H1 (cell line): ENCODE data around the gene SRGAP3. TPM values are rescaled to one million over a fixed set of nuclear protein-coding genes. Genes with fewer than 3 reads are reported as not detected.

Experiments used
- CTCF ChIA-PET: fragments of 300-600 bp; sonication (Branson Sonifier 250); formaldehyde crosslinking; loops from one replicate; lab custom pipeline; 2021; ENCODE audit not compliant: partially characterized antibody; lab: Charles Lee
- POLR2A ChIA-PET: fragments of 300-600 bp; sonication (Branson Sonifier 250); formaldehyde crosslinking; loops from one replicate; lab custom pipeline; 2021; ENCODE audit warnings: inconsistent platforms; ENCODE audit not compliant: partially characterized antibody; lab: Charles Lee
- DNase-seq, 2 experiments: peaks; one replicate each; pipeline versions ENCODE4 v3.0.0 to v3.0.0-alpha.2; 2010 to 2022; ENCODE audit warnings: low spot score in 2 of 2, low read depth in 1 of 2, mixed read lengths in 1 of 2
- FAIRE-seq: peaks from 2 replicates; lab custom pipeline; 2011; peaks lifted over from hg19 to GRCh38; lab: Jason Lieb, UNC
- H2AFZ ChIP-seq: 2 replicates; pipeline ENCODE4 v1.8.1; 2012; ENCODE audit warnings: low read length, inconsistent platforms
- H2AK5ac ChIP-seq: 2 replicates; pipeline ENCODE4 v1.6.1; 2013; ENCODE audit warnings: low read depth, low read length
- H2BK120ac ChIP-seq: replicated peaks from 2 replicates; pipeline ENCODE3; 2013; ENCODE audit warnings: low read depth, low read length, inconsistent platforms
- H2BK12ac ChIP-seq: 2 replicates; pipeline ENCODE4 v1.6.1; 2013; ENCODE audit warnings: low read depth, low read length
- H2BK15ac ChIP-seq: 2 replicates; pipeline ENCODE4 v1.6.1; 2013; ENCODE audit warnings: low read length
- H2BK20ac ChIP-seq: 2 replicates; pipeline ENCODE4 v1.6.1; 2013; ENCODE audit warnings: low read length
- H2BK5ac ChIP-seq: 2 replicates; pipeline ENCODE4 v1.6.1; 2013; ENCODE audit warnings: low read depth, low read length
- H3K14ac ChIP-seq: 2 replicates; pipeline ENCODE4 v1.6.1; 2013; ENCODE audit warnings: inconsistent platforms; ENCODE audit not compliant: insufficient read length
- H3K18ac ChIP-seq: 2 replicates; pipeline ENCODE4 v1.6.1; 2013; ENCODE audit warnings: low read length; ENCODE audit errors: extremely low read depth
- H3K23ac ChIP-seq: 2 replicates; pipeline ENCODE4 v1.6.1; 2013; ENCODE audit warnings: inconsistent platforms; ENCODE audit not compliant: insufficient read length
- H3K23me2 ChIP-seq: 2 replicates; pipeline ENCODE4 v1.6.1; 2013; ENCODE audit warnings: low read depth, low read length
- H3K27ac ChIP-seq: 2 replicates; pipeline ENCODE4 v1.6.1; 2011; ENCODE audit warnings: low read depth, low read length, inconsistent platforms
- H3K27me3 ChIP-seq, 4 experiments: replicated peaks in 1 of 4; 1 replicate in 1 of 4; 2 replicates in 3 of 4; pipeline versions ENCODE4 v1.6.1 to v1.8.1; 2011 to 2013; ENCODE audit warnings: low read length in 3 of 4, mild to moderate bottlenecking in 3 of 4, inconsistent platforms in 2 of 4, mixed read lengths in 2 of 4, moderate library complexity in 1 of 4; ENCODE audit not compliant: control insufficient read depth in 3 of 4, insufficient read depth in 3 of 4; ENCODE audit errors: extremely low read depth in 1 of 4
- H3K36me3 ChIP-seq, 4 experiments: 2 replicates each; pipeline versions ENCODE4 v1.6.1 to v1.8.1; 2011 to 2013; ENCODE audit warnings: mild to moderate bottlenecking in 4 of 4, low read length in 3 of 4, moderate library complexity in 2 of 4, control low read depth in 1 of 4, inconsistent platforms in 1 of 4; ENCODE audit not compliant: insufficient read depth in 4 of 4, control insufficient read depth in 2 of 4
- H3K4ac ChIP-seq: replicated peaks from 2 replicates; pipeline ENCODE3; 2013; ENCODE audit warnings: low read length, low read depth, mixed read lengths, inconsistent platforms; ENCODE audit not compliant: insufficient read length
- H3K4me1 ChIP-seq, 4 experiments: replicated peaks in 1 of 4; 1 replicate in 1 of 4; 2 replicates in 3 of 4; pipeline versions ENCODE4 v1.6.1 to v1.8.1; 2011 to 2013; ENCODE audit warnings: low read length in 3 of 4, inconsistent platforms in 2 of 4, mixed read lengths in 1 of 4; ENCODE audit not compliant: insufficient read depth in 4 of 4, control insufficient read depth in 3 of 4
- H3K4me2 ChIP-seq, 2 experiments: 2 replicates each; pipeline versions ENCODE4 v1.6.1 to v1.8.1; 2011 to 2013; ENCODE audit warnings: low read depth in 2 of 2, low read length in 2 of 2, control low read depth in 1 of 2, inconsistent platforms in 1 of 2, mild to moderate bottlenecking in 1 of 2; ENCODE audit not compliant: insufficient read depth in 1 of 2
- H3K4me3 ChIP-seq, 4 experiments: fragments of 200-600, 300-600 bp in 1 of 4; sonication (generic), shearing (Covaris generic), sonication (Bioruptor Twin) in 1 of 4; 2 replicates each; pipeline versions ENCODE4 v1.5.1 to v1.8.1; 2011 to 2016; ENCODE audit warnings: low read length in 4 of 4, low read depth in 3 of 4, control low read depth in 2 of 4, inconsistent platforms in 2 of 4, mild to moderate bottlenecking in 2 of 4, mixed read lengths in 1 of 4, moderate library complexity in 1 of 4; ENCODE audit not compliant: insufficient read depth in 2 of 4; ENCODE audit errors: extremely low read depth in 1 of 4
- H3K56ac ChIP-seq: replicated peaks from 2 replicates; pipeline ENCODE3; 2013; ENCODE audit warnings: low read depth, mild to moderate bottlenecking, mixed read lengths, low read length, inconsistent platforms; ENCODE audit not compliant: insufficient read length
- H3K79me1 ChIP-seq: 2 replicates; pipeline ENCODE4 v1.6.1; 2013; ENCODE audit warnings: low read depth, low read length, control low read depth
- H3K79me2 ChIP-seq, 2 experiments: 2 replicates each; pipeline versions ENCODE4 v1.6.1 to v1.8.1; 2012 to 2013; ENCODE audit warnings: low read length in 2 of 2, mild to moderate bottlenecking in 2 of 2, inconsistent platforms in 1 of 2; ENCODE audit not compliant: insufficient read depth in 2 of 2, control insufficient read depth in 1 of 2
- H3K9ac ChIP-seq, 4 experiments: replicated peaks in 1 of 4; 1 replicate in 1 of 4; 2 replicates in 3 of 4; pipeline versions ENCODE4 v1.6.1 to v1.8.1; 2011 to 2013; ENCODE audit warnings: low read depth in 3 of 4, low read length in 3 of 4, control low read depth in 2 of 4, mild to moderate bottlenecking in 2 of 4, moderate library complexity in 2 of 4, inconsistent platforms in 1 of 4; ENCODE audit errors: extremely low read depth in 1 of 4
- H3K9me3 ChIP-seq, 2 experiments: 2 replicates each; pipeline versions ENCODE4 v1.6.1 to v1.8.1; 2012 to 2013; ENCODE audit warnings: mild to moderate bottlenecking in 2 of 2, moderate library complexity in 2 of 2, control low read depth in 1 of 2, inconsistent platforms in 1 of 2, low read depth in 1 of 2, low read length in 1 of 2, mixed read lengths in 1 of 2; ENCODE audit not compliant: insufficient read depth in 2 of 2
- H4K20me1 ChIP-seq, 2 experiments: replicated peaks in 1 of 2; 2 replicates each; pipeline versions ENCODE3 to v1.8.1; 2011 to 2013; ENCODE audit warnings: inconsistent platforms in 2 of 2, low read length in 2 of 2, mild to moderate bottlenecking in 1 of 2; ENCODE audit not compliant: insufficient read depth in 2 of 2, control insufficient read depth in 1 of 2
- H4K5ac ChIP-seq: 2 replicates; pipeline ENCODE4 v1.6.1; 2013; ENCODE audit warnings: low read length, low read depth, mixed read lengths, inconsistent platforms; ENCODE audit not compliant: insufficient read length
- H4K8ac ChIP-seq: 2 replicates; pipeline ENCODE4 v1.8.0; 2013; ENCODE audit warnings: mild to moderate bottlenecking, moderate library complexity, low read length, inconsistent platforms; ENCODE audit not compliant: insufficient read depth; ENCODE audit errors: extremely low read depth
- H4K91ac ChIP-seq: replicated peaks from 2 replicates; pipeline ENCODE3; 2013; ENCODE audit warnings: low read length, mixed read lengths, inconsistent platforms; ENCODE audit not compliant: insufficient read length
- CEBPB ChIP-seq: IDR thresholded peaks from 2 replicates; pipeline ENCODE4 v1.6.1; 2012; ENCODE audit warnings: low read depth, low read length
- CREB1 ChIP-seq: IDR thresholded peaks from 2 replicates; pipeline ENCODE4 v1.6.1; 2012; ENCODE audit warnings: inconsistent platforms
- CTBP2 ChIP-seq: IDR thresholded peaks from 2 replicates; pipeline ENCODE4 v1.7.0; 2011; ENCODE audit warnings: borderline replicate concordance, mild to moderate bottlenecking, moderate library complexity, mixed read lengths, low read length; ENCODE audit not compliant: insufficient read depth, insufficient read length
- EGR1 ChIP-seq: IDR thresholded peaks from 2 replicates; pipeline ENCODE4 v1.6.1; 2011; ENCODE audit warnings: low read depth, low read length, borderline replicate concordance
- EP300 ChIP-seq, 2 experiments: IDR thresholded peaks; 1 replicate in 1 of 2; 2 replicates in 1 of 2; pipeline ENCODE4 v1.6.1; 2011 to 2012; ENCODE audit warnings: low read depth in 2 of 2, low read length in 2 of 2, mild to moderate bottlenecking in 2 of 2, borderline replicate concordance in 1 of 2, inconsistent platforms in 1 of 2, moderate library complexity in 1 of 2
- GTF2F1 ChIP-seq: IDR thresholded peaks from 2 replicates; pipeline ENCODE4 v1.6.1; 2012; ENCODE audit warnings: low read depth, low read length, improper control_type of control experiment, borderline replicate concordance
- KDM5A ChIP-seq: fragments of 200-600 bp; IDR thresholded peaks from 2 replicates; pipeline ENCODE4 v1.7.1; 2012; ENCODE audit warnings: mild to moderate bottlenecking, low read length, inconsistent platforms, mixed read lengths
- RXRA ChIP-seq: IDR thresholded peaks from 2 replicates; pipeline ENCODE4 v1.6.1; 2011; ENCODE audit warnings: low read depth, mild to moderate bottlenecking, low read length, moderate library complexity; ENCODE audit not compliant: insufficient read depth
- SIRT6 ChIP-seq: IDR thresholded peaks from one replicate; pipeline ENCODE4 v1.7.1; 2012; ENCODE audit warnings: low read length, inconsistent platforms
- SP1 ChIP-seq: IDR thresholded peaks from 2 replicates; pipeline ENCODE4 v1.6.1; 2011; ENCODE audit warnings: low read depth, low read length
- SP4 ChIP-seq: IDR thresholded peaks from 2 replicates; pipeline ENCODE4 v1.6.1; 2012; ENCODE audit warnings: low read length, inconsistent platforms
- SUZ12 ChIP-seq: fragments of 200-600 bp; sonication (generic); IDR thresholded peaks from 2 replicates; pipeline ENCODE4 v1.6.1; 2012; ENCODE audit warnings: mild to moderate bottlenecking, inconsistent platforms, low read length, moderate library complexity, mixed read lengths
- TAF1 ChIP-seq: IDR thresholded peaks from 2 replicates; pipeline ENCODE4 v1.6.1; 2011; ENCODE audit warnings: mild to moderate bottlenecking, low read depth, low read length
- WGBS, 2 experiments: shearing (Covaris generic) in 1 of 2; methylation state at CpG; one replicate each; pipeline versions ENCODE4 v1.1.6 to v1.1.7; 2013 to 2015; ENCODE audit warnings: low lambda C conversion rate in 2 of 2, mixed read lengths in 2 of 2, inconsistent platforms in 1 of 2, low coverage in 1 of 2, missing lambda C conversion rate in 1 of 2; ENCODE audit not compliant: insufficient replicate concordance in 2 of 2, insufficient coverage in 1 of 2, insufficient read length in 1 of 2; ENCODE audit errors: extremely low coverage in 1 of 2, missing lambda C conversion rate in 1 of 2; 5-methylcytosine and 5-hydroxymethylcytosine counted together
- polyA plus RNA-seq, 7 experiments: library from polyadenylated mRNA; depleted of rRNA in 3 of 7; stranded (reverse) in 5 of 7; unstranded in 2 of 7; fragments of >200 nt in 5 of 7; fragments of 200-250 nt in 2 of 7; gene quantifications; 1 replicate in 5 of 7; 2 replicates in 1 of 7; 4 replicates in 1 of 7; pipeline versions ENCODE4 v1.2.1 to v1.2.3, GENCODE V29; 2011 to 2013; ENCODE audit warnings: missing spikeins in 2 of 7, mixed read lengths in 2 of 7
- total RNA-seq: library from RNA; stranded (reverse); fragmentation: NEBNext Ultra II Directional; extraction: Animal tissue kit (Norgen Biotek cat#: 25700); gene quantifications from 2 replicates; pipeline ENCODE4 v1.2.1, GENCODE V29; 2021
- TF ChIP-seq, protein P1 (sequence below): IDR thresholded peaks from 2 replicates; pipeline ENCODE4 v1.6.1; 2012; ENCODE audit warnings: low read length, inconsistent platforms

The SRGAP3 gene
- total and polyA plus RNA-seq, 2 of the 8 experiments (the other 6 are each of a cell fraction or from before 2014, with no cell fraction given), result 5.8 to 11.4 TPM

DNA sequence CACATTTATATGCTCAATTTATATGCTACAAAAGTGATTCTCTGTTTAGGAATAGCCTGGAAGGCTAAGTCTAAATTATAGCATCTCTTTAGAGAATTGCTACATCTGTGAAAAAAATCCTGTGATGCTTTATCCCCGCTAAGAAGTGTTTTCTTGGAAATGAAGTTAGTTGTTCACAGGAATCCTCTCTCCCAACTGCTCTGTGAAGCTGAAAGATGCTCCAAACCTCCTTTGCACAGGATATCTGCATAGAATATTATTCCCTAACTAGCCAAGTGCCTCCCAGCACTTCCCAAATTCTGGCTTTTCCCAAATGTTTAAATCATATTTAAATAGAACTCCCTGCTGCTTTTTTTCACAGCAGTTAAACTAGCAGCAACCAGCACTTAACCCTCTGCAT lies 132.2 kb downstream of the SRGAP3 start:
- H2AK5ac ChIP-seq, result no peak overlapping the region
- 81% methylated on average over 1 of the region's 1 CpG; no CpG with 5 or more reads in 1 of the 2 experiments for WGBS, 2 experiments
- H3K9me3 ChIP-seq, result no peaks in the 10 kb centered on the region
- H3K27ac ChIP-seq, result no peak overlapping the region
- H3K79me1 ChIP-seq, result 0 out of 2 replicates have a peak, but pooled peaks cover 2% of the 10 kb centered on the region
- no peak overlapping the region for H2BK120ac ChIP-seq
- no peak overlapping the region for H4K8ac ChIP-seq
- DNase-seq (no peak), FAIRE-seq (no peak)
- peaks cover 0 to 1% of the 10 kb centered on the region in 2 experiments for H4K20me1 ChIP-seq
- no peak overlapping the region for H3K18ac ChIP-seq
- H2BK15ac ChIP-seq, result no peak overlapping the region
- ChIA-PET POLR2A (no interaction called here), CTCF (interaction anchor here (1.1 to 10.9 kb wide), 8 partner anchors 7 to 186 kb away, joined by 3 to 79 read pairs (median 8); no protein-coding TSS in a partner anchor)
- no peak overlapping the region for H3K56ac ChIP-seq
- H3K23ac ChIP-seq, result no peak overlapping the region
- no peaks in the 10 kb centered on the region for H3K36me3 ChIP-seq
- H3K79me2 ChIP-seq, result no peaks in the 10 kb centered on the region
- no peaks in the 10 kb centered on the region; a peak in 1 of 7 replicates for H3K4me1 ChIP-seq
- no peak overlapping the region for H2BK5ac ChIP-seq
- H3K4me2 ChIP-seq, result no peak overlapping the region
- no peaks in the 10 kb centered on the region for H3K23me2 ChIP-seq
- no peak overlapping the region for H4K5ac ChIP-seq
- no peak overlapping the region for H2AFZ ChIP-seq
- no peak overlapping the region for H3K9ac ChIP-seq
- H3K4ac ChIP-seq, result no peak overlapping the region
- no peaks in the 10 kb centered on the region; a peak in 1 of 7 replicates for H3K27me3 ChIP-seq
- no peak overlapping the region for H3K4me3 ChIP-seq
- no peak overlapping the region for H2BK12ac ChIP-seq
- H4K91ac ChIP-seq, result no peak overlapping the region
- no peak overlapping the region for H2BK20ac ChIP-seq
- no peak overlapping the region for H3K14ac ChIP-seq
- TF ChIP-seq EGR1 (no peak), SP1 (no peak), GTF2F1 (no peak), RXRA (no peak), SUZ12 (no peak), SIRT6 (no peak), CTBP2 (no peak), EP300 (IDR thresholded peaks at IDR 0.05; ENCODE audit: borderline replicate concordance in 1 of 2, low read depth in 2 of 2, low read length in 2 of 2) (no peak), TAF1 (no peak), CREB1 (no peak), SP4 (no peak), CEBPB (no peak), KDM5A (no peak)
- TF ChIP-seq, protein P1, sequence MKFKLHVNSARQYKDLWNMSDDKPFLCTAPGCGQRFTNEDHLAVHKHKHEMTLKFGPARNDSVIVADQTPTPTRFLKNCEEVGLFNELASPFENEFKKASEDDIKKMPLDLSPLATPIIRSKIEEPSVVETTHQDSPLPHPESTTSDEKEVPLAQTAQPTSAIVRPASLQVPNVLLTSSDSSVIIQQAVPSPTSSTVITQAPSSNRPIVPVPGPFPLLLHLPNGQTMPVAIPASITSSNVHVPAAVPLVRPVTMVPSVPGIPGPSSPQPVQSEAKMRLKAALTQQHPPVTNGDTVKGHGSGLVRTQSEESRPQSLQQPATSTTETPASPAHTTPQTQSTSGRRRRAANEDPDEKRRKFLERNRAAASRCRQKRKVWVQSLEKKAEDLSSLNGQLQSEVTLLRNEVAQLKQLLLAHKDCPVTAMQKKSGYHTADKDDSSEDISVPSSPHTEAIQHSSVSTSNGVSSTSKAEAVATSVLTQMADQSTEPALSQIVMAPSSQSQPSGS, result no peak
